K562 (cell line): ENCODE data around the gene VEGFA. TPM values are rescaled to one million over a fixed set of nuclear protein-coding genes. Genes with fewer than 3 reads are reported as not detected.
A peak's percentile ranks its signal among the peaks of the same experiment; 100 is the strongest.

Source experiments
- ADNP ChIP-seq: fragments of 200-800 bp; sonication (Bioruptor generic); IDR thresholded peaks from 2 replicates; pipeline ENCODE4 v1.6.1; 2016; ENCODE audit warnings: missing genetic modification characterization, missing compliant biosample characterization
- BACH1 ChIP-seq: fragments of 200-800 bp; sonication (Bioruptor generic); IDR thresholded peaks from 2 replicates; pipeline ENCODE4 v1.6.1; 2016; ENCODE audit warnings: missing genetic modification characterization, missing compliant biosample characterization
- CBFA2T2 ChIP-seq: fragments of 450-650 bp; conservative IDR thresholded peaks from 2 replicates; pipeline ENCODE4 v1.6.1; 2017; ENCODE audit warnings: mild to moderate bottlenecking
- CEBPG ChIP-seq, 3 experiments: fragments of 200-800 bp in 1 of 3; sonication (Bioruptor generic) in 1 of 3; sonication (generic) in 1 of 3; formaldehyde crosslinking in 1 of 3; IDR thresholded peaks in 2 of 3; conservative IDR thresholded peaks in 1 of 3; 2 replicates each; pipeline versions ENCODE4 v1.6.1 to v1.8.0; 2016 to 2022; ENCODE audit warnings: missing compliant biosample characterization in 2 of 3, missing genetic modification characterization in 2 of 3, mild to moderate bottlenecking in 1 of 3, missing genetic modification reagents in 1 of 3
- CXXC5 ChIP-seq: fragments of 250-450 bp; sonication (Bioruptor Pico); IDR thresholded peaks from 2 replicates; pipeline ENCODE4 v1.8.0; 2022; ENCODE audit warnings: inconsistent platforms, mild to moderate bottlenecking, moderate library complexity
- EHMT2 ChIP-seq: fragments of 450-650 bp; IDR thresholded peaks from 2 replicates; pipeline ENCODE4 v1.6.1; 2018; ENCODE audit warnings: antibody characterized with exemption
- EZH2 ChIP-seq: IDR thresholded peaks from 2 replicates; pipeline ENCODE4 v1.6.1; 2012; ENCODE audit warnings: low read depth, mild to moderate bottlenecking, inconsistent platforms, low read length, borderline replicate concordance
- HDAC1 ChIP-seq, 2 experiments: fragments of 450-650 bp; IDR thresholded peaks; 2 replicates each; pipeline ENCODE4 v1.6.1; 2016 to 2017; ENCODE audit warnings: inconsistent platforms in 1 of 2, mild to moderate bottlenecking in 1 of 2, moderate library complexity in 1 of 2
- MAFF ChIP-seq: IDR thresholded peaks from 2 replicates; pipeline ENCODE4 v1.6.1; 2012; ENCODE audit warnings: low read length, improper control_type of control experiment
- MAFG ChIP-seq: fragments of 450-650 bp; conservative IDR thresholded peaks from 2 replicates; pipeline ENCODE4 v1.6.1; 2016; ENCODE audit warnings: missing genetic modification characterization, missing compliant biosample characterization
- NR2C2 ChIP-seq, 2 experiments: fragments of 200-800 bp in 1 of 2; sonication (Bioruptor generic) in 1 of 2; sonication (generic) in 1 of 2; formaldehyde crosslinking in 1 of 2; IDR thresholded peaks; 2 replicates each; pipeline versions ENCODE4 v1.6.1 to v1.8.0; 2016 to 2022; ENCODE audit warnings: mild to moderate bottlenecking in 1 of 2, missing compliant biosample characterization in 1 of 2, missing genetic modification characterization in 1 of 2, missing genetic modification reagents in 1 of 2
- SMAD2 ChIP-seq: fragments of 150-350 bp; IDR thresholded peaks from 2 replicates; pipeline ENCODE4 v1.6.1; 2014; ENCODE audit warnings: low read depth, mild to moderate bottlenecking, low read length
- TOE1 ChIP-seq, 2 experiments: fragments of 450-650 bp in 1 of 2; sonication (generic) in 1 of 2; formaldehyde crosslinking in 1 of 2; IDR thresholded peaks; 2 replicates each; pipeline versions ENCODE4 v1.7.1 to v1.8.0; 2016 to 2022; ENCODE audit warnings: borderline replicate concordance in 2 of 2, mild to moderate bottlenecking in 2 of 2, antibody characterized with exemption in 1 of 2, inconsistent platforms in 1 of 2, low read depth in 1 of 2, missing genetic modification reagents in 1 of 2, moderate library complexity in 1 of 2
- ZBTB1 ChIP-seq: sonication (generic); formaldehyde crosslinking; IDR thresholded peaks from 2 replicates; pipeline ENCODE4 v1.8.1; 2023; ENCODE audit warnings: missing genetic modification reagents, low read depth, mild to moderate bottlenecking, borderline replicate concordance
- ZEB2 ChIP-seq: fragments of 450-650 bp; IDR thresholded peaks from 2 replicates; pipeline ENCODE4 v1.6.1; 2016
- ZNF133 ChIP-seq: fragments of 250-450 bp; sonication (Bioruptor Pico); IDR thresholded peaks from 2 replicates; pipeline ENCODE4 v1.4.0; 2020; ENCODE audit warnings: mild to moderate bottlenecking
- ZNF316 ChIP-seq: fragments of 450-650 bp; IDR thresholded peaks from 2 replicates; pipeline ENCODE4 v1.6.1; 2016
- ZNF507 ChIP-seq: conservative IDR thresholded peaks from 2 replicates; pipeline ENCODE4 v1.6.1; 2017; ENCODE audit warnings: missing genetic modification characterization, missing compliant biosample characterization
- ZNF766 ChIP-seq: fragments of 200-800 bp; sonication (Bioruptor generic); conservative IDR thresholded peaks from 2 replicates; pipeline ENCODE4 v1.6.1; 2016; ENCODE audit warnings: missing genetic modification characterization, missing compliant biosample characterization
- polyA plus RNA-seq, 8 experiments: library from polyadenylated mRNA; depleted of rRNA in 4 of 8; stranded (reverse) in 5 of 8; unstranded in 3 of 8; fragments of >200 nt; fragmentation: Nextera tagmentation in 2 of 8; fragmentation: Illumina TruSeq in 1 of 8; extraction: Ambion mirVana in 2 of 8; extraction: Trizol in 1 of 8; gene quantifications; 2 replicates each; pipeline versions ENCODE4 v1.2.1 to v1.2.3, GENCODE V29; 2011 to 2014; ENCODE audit warnings: inconsistent platforms in 1 of 8, missing spikeins in 1 of 8
- total RNA-seq, 7 experiments: library from RNA; depleted of rRNA in 6 of 7; stranded (reverse); fragments of >200 nt in 6 of 7; fragmentation: Illumina TruSeq in 2 of 7; extraction: Trizol in 2 of 7; gene quantifications; 2 replicates each; pipeline versions ENCODE4 v1.2.1 to v1.2.3, GENCODE V29; 2011 to 2021; ENCODE audit warnings: low replicate concordance in 1 of 7
- TF ChIP-seq, protein P1 (sequence below): sonication (generic); formaldehyde crosslinking; IDR thresholded peaks from 2 replicates; pipeline ENCODE4 v1.8.0; 2022; ENCODE audit warnings: mild to moderate bottlenecking, missing genetic modification reagents
- TF ChIP-seq, protein P2 (sequence below): fragments of 450-650 bp; formaldehyde crosslinking; IDR thresholded peaks from 2 replicates; pipeline ENCODE4 v1.4.0; 2022; ENCODE audit warnings: missing genetic modification characterization
- TF ChIP-seq, protein P3 (sequence below): sonication (generic); formaldehyde crosslinking; IDR thresholded peaks from 2 replicates; pipeline ENCODE4 v1.8.1; 2022; ENCODE audit warnings: missing genetic modification reagents
- TF ChIP-seq, protein P4 (sequence below): sonication (generic); formaldehyde crosslinking; IDR thresholded peaks from 2 replicates; pipeline ENCODE4 v1.8.0; 2022; ENCODE audit warnings: missing genetic modification reagents, mild to moderate bottlenecking, borderline replicate concordance

VEGFA gene
- total and polyA plus RNA-seq, 9 of the 15 experiments (the other 6 are each of a cell fraction or from before 2014, with no cell fraction given) = 14.0 to 271 (median 124) TPM

DNA sequence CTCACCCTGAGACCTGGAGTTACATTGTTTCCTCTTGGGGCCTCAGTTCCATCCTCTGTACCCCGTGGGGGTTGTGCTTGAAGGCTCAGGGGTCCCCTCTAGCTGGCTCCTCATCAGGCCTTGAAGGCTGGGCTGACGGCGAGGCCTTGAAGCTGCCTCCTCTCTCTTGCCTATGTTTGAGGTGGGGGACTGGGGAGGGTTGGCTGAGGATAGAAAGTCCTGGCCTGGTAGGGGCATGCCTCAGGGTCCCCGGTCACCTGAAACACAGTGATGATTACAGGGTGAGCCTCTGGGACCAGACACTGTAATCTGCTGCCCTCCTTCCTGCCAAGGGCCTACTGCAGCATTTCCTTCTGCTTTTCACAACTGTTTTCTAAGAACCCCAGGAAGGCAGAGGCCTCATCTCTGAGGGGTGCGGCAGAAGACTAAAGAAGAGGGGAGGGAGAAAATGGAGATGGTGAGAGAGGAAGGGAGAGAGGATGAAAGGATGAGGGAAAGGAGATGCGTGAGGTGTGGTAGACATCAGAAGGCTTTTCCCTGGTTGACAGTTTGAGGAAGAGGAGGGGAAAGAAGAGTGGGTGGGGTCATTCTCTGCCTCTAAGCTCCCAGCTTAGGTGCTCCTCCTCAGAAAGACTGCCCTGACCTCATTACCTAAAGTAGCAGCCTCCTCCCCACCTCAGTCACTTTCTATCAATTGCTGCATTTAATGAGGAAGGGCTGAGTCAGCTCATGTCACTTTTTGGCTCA, 29.7 kb downstream of the VEGFA start (continued):
- TF ChIP-seq, protein P1, sequence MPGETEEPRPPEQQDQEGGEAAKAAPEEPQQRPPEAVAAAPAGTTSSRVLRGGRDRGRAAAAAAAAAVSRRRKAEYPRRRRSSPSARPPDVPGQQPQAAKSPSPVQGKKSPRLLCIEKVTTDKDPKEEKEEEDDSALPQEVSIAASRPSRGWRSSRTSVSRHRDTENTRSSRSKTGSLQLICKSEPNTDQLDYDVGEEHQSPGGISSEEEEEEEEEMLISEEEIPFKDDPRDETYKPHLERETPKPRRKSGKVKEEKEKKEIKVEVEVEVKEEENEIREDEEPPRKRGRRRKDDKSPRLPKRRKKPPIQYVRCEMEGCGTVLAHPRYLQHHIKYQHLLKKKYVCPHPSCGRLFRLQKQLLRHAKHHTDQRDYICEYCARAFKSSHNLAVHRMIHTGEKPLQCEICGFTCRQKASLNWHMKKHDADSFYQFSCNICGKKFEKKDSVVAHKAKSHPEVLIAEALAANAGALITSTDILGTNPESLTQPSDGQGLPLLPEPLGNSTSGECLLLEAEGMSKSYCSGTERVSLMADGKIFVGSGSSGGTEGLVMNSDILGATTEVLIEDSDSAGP = no peak
- TF ChIP-seq ZNF316 (peak; percentile 92), CXXC5 (CRISPR knock-in tag) (no peak), ZNF507 (tag) (no peak), TOE1 (IDR thresholded peaks at IDR 0.05; ENCODE audit: borderline replicate concordance) (no peak), TOE1 (CRISPR knock-in tag; IDR thresholded peaks at IDR 0.05; ENCODE audit: borderline replicate concordance, low read depth) (no peak), CBFA2T2 (no peak), ADNP (tag) (no peak), EZH2 (no peak), NR2C2 (CRISPR knock-in tag; IDR thresholded peaks at IDR 0.05) (no peak), NR2C2 (tag; IDR thresholded peaks at IDR 0.05) (no peak), HDAC1 (IDR thresholded peaks at IDR 0.05) (no peak), ZEB2 (no peak), BACH1 (tag) (no peak), CEBPG (CRISPR knock-in tag; IDR thresholded peaks at IDR 0.05) (0 out of 2 replicates have a peak, but pooled peaks have one; percentile 21), CEBPG (tag; conservative IDR thresholded peaks at IDR 0.05 in 1 of 2, IDR thresholded peaks at IDR 0.05 in 1 of 2) (no peak), EHMT2 (0 out of 2 replicates have a peak, but pooled peaks have one; percentile 18), SMAD2 (no peak), ZNF766 (CRISPR knock-in tag) (no peak), MAFF (peak; percentile 59; the same call in 1 of the 2 replicates), MAFG (tag) (peak; percentile 69), ZNF133 (CRISPR knock-in tag) (no peak), ZBTB1 (no peak)
- TF ChIP-seq, protein P2, sequence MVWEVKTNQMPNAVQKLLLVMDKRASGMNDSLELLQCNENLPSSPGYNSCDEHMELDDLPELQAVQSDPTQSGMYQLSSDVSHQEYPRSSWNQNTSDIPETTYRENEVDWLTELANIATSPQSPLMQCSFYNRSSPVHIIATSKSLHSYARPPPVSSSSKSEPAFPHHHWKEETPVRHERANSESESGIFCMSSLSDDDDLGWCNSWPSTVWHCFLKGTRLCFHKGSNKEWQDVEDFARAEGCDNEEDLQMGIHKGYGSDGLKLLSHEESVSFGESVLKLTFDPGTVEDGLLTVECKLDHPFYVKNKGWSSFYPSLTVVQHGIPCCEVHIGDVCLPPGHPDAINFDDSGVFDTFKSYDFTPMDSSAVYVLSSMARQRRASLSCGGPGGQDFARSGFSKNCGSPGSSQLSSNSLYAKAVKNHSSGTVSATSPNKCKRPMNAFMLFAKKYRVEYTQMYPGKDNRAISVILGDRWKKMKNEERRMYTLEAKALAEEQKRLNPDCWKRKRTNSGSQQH (CRISPR knock-in tag) = no peak
- TF ChIP-seq, protein P3, sequence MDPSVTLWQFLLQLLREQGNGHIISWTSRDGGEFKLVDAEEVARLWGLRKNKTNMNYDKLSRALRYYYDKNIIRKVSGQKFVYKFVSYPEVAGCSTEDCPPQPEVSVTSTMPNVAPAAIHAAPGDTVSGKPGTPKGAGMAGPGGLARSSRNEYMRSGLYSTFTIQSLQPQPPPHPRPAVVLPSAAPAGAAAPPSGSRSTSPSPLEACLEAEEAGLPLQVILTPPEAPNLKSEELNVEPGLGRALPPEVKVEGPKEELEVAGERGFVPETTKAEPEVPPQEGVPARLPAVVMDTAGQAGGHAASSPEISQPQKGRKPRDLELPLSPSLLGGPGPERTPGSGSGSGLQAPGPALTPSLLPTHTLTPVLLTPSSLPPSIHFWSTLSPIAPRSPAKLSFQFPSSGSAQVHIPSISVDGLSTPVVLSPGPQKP (CRISPR knock-in tag) = no peak
- TF ChIP-seq, protein P4, sequence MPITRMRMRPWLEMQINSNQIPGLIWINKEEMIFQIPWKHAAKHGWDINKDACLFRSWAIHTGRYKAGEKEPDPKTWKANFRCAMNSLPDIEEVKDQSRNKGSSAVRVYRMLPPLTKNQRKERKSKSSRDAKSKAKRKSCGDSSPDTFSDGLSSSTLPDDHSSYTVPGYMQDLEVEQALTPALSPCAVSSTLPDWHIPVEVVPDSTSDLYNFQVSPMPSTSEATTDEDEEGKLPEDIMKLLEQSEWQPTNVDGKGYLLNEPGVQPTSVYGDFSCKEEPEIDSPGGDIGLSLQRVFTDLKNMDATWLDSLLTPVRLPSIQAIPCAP = no peak
